GM18867 (cell line): ENCODE results near the gene CYP4F12.

Experiments used
- ATAC-seq: cut with Tn5 transposase; IDR thresholded peaks from one replicate; pipeline ENCODE4 v1.9.1; 2021; ENCODE audit warnings: mild to moderate bottlenecking, moderate library complexity; ENCODE audit not compliant: unreplicated experiment

Gene CYP4F12

DNA sequence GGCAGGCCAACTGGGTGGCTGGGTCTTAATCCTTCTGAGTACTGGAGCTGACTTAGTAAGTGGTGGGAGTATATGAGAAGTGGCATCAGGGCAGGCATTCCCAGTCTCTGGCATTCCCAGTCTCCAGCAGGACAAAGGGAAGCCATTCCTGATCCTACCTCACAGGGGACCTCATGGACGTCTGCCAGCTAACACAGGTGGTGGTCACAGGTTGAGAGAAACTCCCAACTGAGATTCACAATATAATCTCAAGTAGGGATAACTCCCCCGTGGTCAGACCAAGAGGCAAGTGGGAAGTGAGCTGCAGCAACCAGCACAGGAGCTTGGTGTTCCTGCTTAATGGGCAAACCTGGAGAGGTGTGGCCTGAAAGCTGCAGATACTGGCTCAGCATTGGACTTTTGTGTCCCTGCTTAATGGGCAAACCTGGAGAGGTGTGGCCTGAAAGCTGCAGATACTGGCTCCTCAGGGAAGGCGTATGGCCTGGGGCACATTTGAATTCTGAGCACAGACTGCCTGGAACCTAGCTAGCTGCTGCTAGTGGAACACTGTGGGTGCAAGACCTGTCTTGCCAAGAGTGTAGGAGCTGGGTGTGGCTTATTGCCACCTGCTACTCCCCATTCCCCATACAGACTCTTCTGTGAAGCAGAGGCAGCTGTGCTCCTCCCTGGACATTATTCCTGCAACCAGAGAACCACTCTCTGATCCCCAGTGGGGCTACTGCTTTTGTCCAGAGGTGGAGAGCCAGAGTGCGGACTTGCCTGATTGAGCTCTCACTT is 29.1 kb downstream of the CYP4F12 start:
- no peak for ATAC-seq

GRCh38 chr19:15702534-15702930 is 29.6 kb downstream of the CYP4F12 start:
- no peak for ATAC-seq

GRCh38 chr19:15714638-15715037 is 41.8 kb downstream of the CYP4F12 start:
- no peak for ATAC-seq

GRCh38 chr19:15715642-15716041 is 42.8 kb downstream of the CYP4F12 start:
- ATAC-seq, result no peak

- ATAC-seq, result no peak
These were observed 44.9 kb downstream of the CYP4F12 start for GRCh38 chr19:15717809-15718208.

DNA sequence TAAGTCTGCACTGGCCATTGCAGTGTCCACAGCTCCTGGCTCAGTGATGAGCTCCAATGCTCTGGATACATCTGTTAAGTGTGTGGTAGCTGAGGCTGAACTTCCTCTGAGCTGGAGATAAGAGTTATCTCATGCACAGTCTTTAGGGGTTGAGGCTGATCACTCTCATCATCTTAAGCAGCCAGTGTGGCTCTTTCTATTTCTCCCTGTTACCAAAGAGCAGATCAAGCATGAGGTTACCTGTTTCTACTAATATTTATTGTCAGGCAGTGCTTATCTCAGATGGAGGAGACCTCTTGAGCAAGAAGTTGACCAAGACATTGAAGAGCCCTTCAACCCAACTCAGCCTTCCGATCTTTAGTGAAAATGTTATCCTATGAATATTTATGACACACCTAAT is 48.4 kb downstream of the CYP4F12 start:
- ATAC-seq, result no peak

DNA sequence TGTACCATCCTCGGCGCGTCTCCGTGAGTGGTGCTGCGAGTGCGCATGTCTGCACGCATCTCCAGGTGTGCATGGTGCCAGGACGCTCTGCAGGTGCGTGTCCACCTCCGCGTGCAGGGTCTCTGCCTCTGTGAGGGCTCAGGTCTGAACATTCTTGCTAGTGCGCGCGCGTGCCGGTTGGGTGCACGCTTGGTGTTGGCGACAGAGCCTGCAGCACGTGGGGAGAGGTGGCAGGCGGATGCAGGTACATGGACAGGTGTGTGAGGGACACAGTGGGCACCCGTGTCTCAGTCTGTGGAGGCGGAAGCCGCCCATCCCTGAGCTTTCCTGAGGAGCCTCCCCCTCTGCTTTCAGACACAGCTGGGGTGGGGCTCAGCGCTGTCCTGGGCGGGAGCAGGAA is 50.1 kb downstream of the CYP4F12 start:
- ATAC-seq, result no peak

DNA sequence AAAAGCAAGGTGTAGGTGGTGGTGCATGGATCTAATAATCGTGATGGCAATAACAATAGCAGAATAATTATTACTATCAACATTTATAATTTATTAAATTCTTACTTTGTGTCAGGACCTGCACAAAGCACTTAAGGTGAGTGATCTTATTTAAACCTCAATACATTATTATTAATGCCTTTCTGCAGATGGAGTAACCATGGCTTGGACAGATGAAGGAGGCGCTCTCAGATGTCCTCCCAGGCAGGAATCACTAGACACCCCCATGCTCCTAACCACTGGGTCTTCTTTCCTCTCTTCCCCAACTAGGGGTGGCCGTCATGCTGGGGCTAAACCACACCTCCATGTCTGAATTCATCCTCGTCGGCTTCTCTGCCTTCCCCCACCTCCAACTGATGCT is 54.8 kb downstream of the CYP4F12 start, which contains the start of gene OR10H2:
Gene OR10H2 (plus strand): TSS at position 301 of the 400 bp plus-strand sequence. CDS start 20 bp downstream, at position 321.
- no peak for ATAC-seq

DNA sequence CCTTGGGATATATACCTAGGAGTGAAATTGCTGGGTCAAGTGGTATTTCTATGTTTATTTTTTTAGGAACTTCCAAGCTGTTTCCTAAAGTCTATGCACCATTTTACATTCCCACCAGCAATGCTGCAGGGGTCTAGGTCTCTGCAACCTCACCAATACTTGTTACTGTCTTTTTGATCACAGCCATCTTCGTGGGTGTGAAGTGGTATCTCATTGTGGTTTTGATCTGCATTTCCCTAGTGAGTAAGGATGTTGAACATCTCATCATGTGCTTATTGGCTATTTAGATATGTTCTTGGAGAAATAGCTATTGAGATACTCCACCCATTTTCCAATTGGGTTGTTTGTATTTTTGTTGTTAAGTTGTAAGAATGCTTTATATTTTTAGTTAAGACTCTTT is 57.7 kb downstream of the CYP4F12 start:
- ATAC-seq, result no peak

GRCh38 chr19:15732388-15732787 is 59.5 kb downstream of the CYP4F12 start:
- no peak for ATAC-seq

DNA sequence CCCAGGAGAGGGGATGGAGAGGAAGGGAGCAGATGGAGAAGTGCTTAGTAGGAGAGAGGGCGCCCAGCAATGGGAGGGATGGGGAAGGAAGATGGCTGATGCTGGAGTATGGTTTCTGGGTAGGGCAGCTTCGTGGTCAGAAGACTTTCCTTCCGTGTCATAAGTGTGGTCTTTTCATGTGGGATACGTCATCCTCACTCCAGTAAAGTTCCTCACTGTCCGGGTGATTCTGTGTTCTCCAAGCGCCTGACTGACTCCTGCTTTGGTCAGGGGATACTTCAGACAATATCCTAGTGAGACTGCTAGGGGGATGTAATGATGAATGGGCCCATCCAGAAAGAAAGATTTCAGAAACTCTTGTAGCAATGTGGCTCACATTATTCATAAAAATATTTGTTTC is 61.0 kb downstream of the CYP4F12 start:
- no peak for ATAC-seq

GRCh38 chr19:15737722-15738121 is 64.8 kb downstream of the CYP4F12 start, which contains the start of gene OR10H3:
Gene OR10H3 (plus strand): TSS chr19:15737985. CDS start chr19:15741393, 3,408 bp downstream.
- ATAC-seq, result no peak

- ATAC-seq, result no peak
These were observed 67.9 kb downstream of the CYP4F12 start for GRCh38 chr19:15740785-15741184.
